ENCODE results near the gene LONP1. TPM values are rescaled to one million over a fixed set of nuclear protein-coding genes. Genes with fewer than 3 reads are reported as not detected.

Gene LONP1
- total RNA-seq, 6 experiments from 2014 or later, result 67.9 to 86.0 (median 72.9) TPM

GRCh38 chr19:5674714-5675113 lies 45.2 kb downstream of the LONP1 start:
- H3K4me1 Mint-ChIP-seq (ENCODE audit: low read depth), result peaks cover 8% of the 10 kb centered on the region
- no peak for DNase-seq
- peaks cover 12% of the 10 kb centered on the region for H3K36me3 Mint-ChIP-seq (ENCODE audit: low read depth)

GRCh38 chr19:5673752-5674151 lies 46.2 kb downstream of the LONP1 start:
- Mint-ChIP-seq H3K36me3 (ENCODE audit: low read depth) (peaks cover 12% of the 10 kb centered on the region), H3K27me3 (ENCODE audit: insufficient read depth) (peaks cover 7% of the 10 kb centered on the region; the same call in 1 of the 2 replicates), H3K27ac (no peak overlapping the region), H3K4me3 (no peak overlapping the region), H3K9me3 (no peaks in the 10 kb centered on the region), H3K4me1 (ENCODE audit: low read depth) (no peaks in the 10 kb centered on the region)
- no peak for TF ChIP-seq CTCF (IDR thresholded peaks at IDR 0.05)
- no peak for DNase-seq

More at GRCh38 chr19:5674714-5675113, 45.2 kb downstream of the LONP1 start:
- TF ChIP-seq CTCF (IDR thresholded peaks at IDR 0.05), result no peak
- Mint-ChIP-seq H3K27me3 (ENCODE audit: insufficient read depth) (peaks cover 7% of the 10 kb centered on the region; the same call in 1 of the 2 replicates), H3K4me3 (no peak overlapping the region), H3K9me3 (no peaks in the 10 kb centered on the region), H3K27ac (no peak overlapping the region; the same call in 1 of the 2 replicates)

- no peak for DNase-seq
- H3K4me3 Mint-ChIP-seq, result no peak overlapping the region
- peaks cover 12% of the 10 kb centered on the region for H3K36me3 Mint-ChIP-seq (ENCODE audit: low read depth)
- no peaks in the 10 kb centered on the region for H3K9me3 Mint-ChIP-seq
- H3K27ac Mint-ChIP-seq, result no peak overlapping the region
- peaks cover 7% of the 10 kb centered on the region; the same call in 1 of the 2 replicates for H3K27me3 Mint-ChIP-seq (ENCODE audit: insufficient read depth)
- no peaks in the 10 kb centered on the region for H3K4me1 Mint-ChIP-seq (ENCODE audit: low read depth)
- TF ChIP-seq CTCF (IDR thresholded peaks at IDR 0.05), result no peak
These were observed 47.1 kb downstream of the LONP1 start for GRCh38 chr19:5672708-5673459.

GRCh38 chr19:5671600-5671999 lies 48.3 kb downstream of the LONP1 start:
- no peak for DNase-seq
- H3K27ac Mint-ChIP-seq, result no peak overlapping the region
- peaks cover 7% of the 10 kb centered on the region; the same call in 1 of the 2 replicates for H3K27me3 Mint-ChIP-seq (ENCODE audit: insufficient read depth)
- no peak overlapping the region for H3K4me3 Mint-ChIP-seq
- no peaks in the 10 kb centered on the region for H3K4me1 Mint-ChIP-seq (ENCODE audit: low read depth)
- no peaks in the 10 kb centered on the region for H3K9me3 Mint-ChIP-seq
- peaks cover 12% of the 10 kb centered on the region for H3K36me3 Mint-ChIP-seq (ENCODE audit: low read depth)
- no peak for TF ChIP-seq CTCF (IDR thresholded peaks at IDR 0.05)

- DNase-seq, result no peak
- Mint-ChIP-seq H3K9me3 (no peaks in the 10 kb centered on the region), H3K4me3 (no peak overlapping the region)
These were observed 50.7 kb downstream of the LONP1 start for GRCh38 chr19:5669212-5669611.

More at GRCh38 chr19:5669212-5669611, 50.7 kb downstream of the LONP1 start:
- no peak overlapping the region for H3K27ac Mint-ChIP-seq
- H3K4me1 Mint-ChIP-seq (ENCODE audit: low read depth), result peaks cover 19% of the 10 kb centered on the region
- no peak for TF ChIP-seq CTCF (IDR thresholded peaks at IDR 0.05)
- peaks cover 4% of the 10 kb centered on the region; the same call in 1 of the 2 replicates for H3K27me3 Mint-ChIP-seq (ENCODE audit: insufficient read depth)
- peaks cover 22% of the 10 kb centered on the region for H3K36me3 Mint-ChIP-seq (ENCODE audit: low read depth)

Measured in HFFc6 (cell line).